Activated T-cell treated with anti-CD3 and anti-CD28 coated beads, Interleukin-2, amount 50 U/mL, for 4 hours (primary cell): ENCODE measurements around the gene GPR162. TPM values are rescaled to one million over a fixed set of nuclear protein-coding genes. Genes with fewer than 3 reads are reported as not detected.

Source experiments
- ATAC-seq, 2 donors: fragments of 200-7000 bp; cut with Tn5 transposase; one replicate each; pipeline ENCODE4 v1.10.0; 2021
- DNase-seq: peaks from one replicate; pipeline ENCODE4 v3.0.0-alpha.2; 2020
- H3K27me3 Mint-ChIP-seq: one replicate; pipeline ENCODE4 v1.8.0; 2021; ENCODE audit warnings: low read depth, mixed read lengths
- H3K36me3 Mint-ChIP-seq: one replicate; pipeline ENCODE4 v1.8.0; 2022; ENCODE audit warnings: mixed read lengths; ENCODE audit not compliant: insufficient read depth
- H3K4me1 Mint-ChIP-seq: one replicate; pipeline ENCODE4 v1.8.0; 2021; ENCODE audit warnings: low read depth, mixed read lengths
- H3K4me3 Mint-ChIP-seq: one replicate; pipeline ENCODE4 v1.8.0; 2021; ENCODE audit warnings: mild to moderate bottlenecking, moderate library complexity, mixed read lengths
- H3K9me3 Mint-ChIP-seq: one replicate; pipeline ENCODE4 v1.8.0; 2021; ENCODE audit warnings: mixed read lengths
- total RNA-seq, 3 donors: library from RNA; stranded (reverse); gene quantifications; one replicate each; pipeline ENCODE4 v1.2.1, GENCODE V29; 2021

GPR162 gene
- total RNA-seq, 3 donors from 2014 or later = 0.08 to 0.38 TPM; not detected in 1

GRCh38 chr12:6832125-6832524 lies 10.5 kb downstream of the GPR162 start:
- DNase-seq (no peak), ATAC-seq (no peak)
- Mint-ChIP-seq H3K9me3 (no peaks in the 10 kb centered on the region), H3K4me1 (peaks cover 13% of the 10 kb centered on the region), H3K4me3 (no peak overlapping the region), H3K36me3 (no peaks in the 10 kb centered on the region), H3K27me3 (peaks cover 16% of the 10 kb centered on the region)

DNA sequence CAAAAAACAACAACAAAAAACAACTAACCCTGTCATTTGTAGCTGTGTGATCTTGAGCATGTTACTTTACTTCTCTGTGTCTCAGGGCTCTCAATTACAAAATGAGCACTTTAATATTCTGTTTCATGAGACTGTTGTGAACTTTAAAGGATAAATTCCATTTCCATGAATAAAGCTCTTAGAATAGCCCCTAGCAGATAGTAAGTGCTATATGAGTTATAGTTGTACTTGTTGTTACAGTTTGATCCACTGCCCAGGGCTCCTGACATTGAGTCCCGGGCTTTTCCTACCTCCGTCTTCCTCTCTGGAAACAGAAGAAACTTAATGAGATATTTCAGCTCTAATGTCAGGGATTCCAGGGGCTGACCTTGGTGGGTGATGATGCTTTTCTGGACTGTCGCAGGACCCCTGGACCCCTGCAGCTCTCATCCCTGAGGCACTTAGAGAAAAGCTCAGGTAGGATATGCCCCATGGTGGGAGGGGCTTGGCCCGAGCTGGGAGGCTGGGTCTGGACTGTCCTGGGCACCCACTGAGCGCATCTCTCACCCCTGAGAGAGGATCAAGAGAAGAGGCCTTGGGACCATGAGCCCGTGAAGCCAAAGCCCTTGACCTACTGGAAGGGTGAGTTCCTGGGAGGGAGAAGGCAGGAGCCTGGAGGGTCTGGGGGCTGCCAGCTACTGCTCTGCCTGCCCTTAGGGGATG lies 11.7 kb downstream of the GPR162 start:
- Mint-ChIP-seq H3K4me1 (peaks cover 5% of the 10 kb centered on the region), H3K27me3 (peaks cover 10% of the 10 kb centered on the region), H3K36me3 (no peaks in the 10 kb centered on the region), H3K9me3 (no peaks in the 10 kb centered on the region), H3K4me3 (no peak overlapping the region)
- ATAC-seq (no peak), DNase-seq (no peak)

- no peak for DNase-seq
- ATAC-seq = no peak
- peaks cover 5% of the 10 kb centered on the region for H3K4me1 Mint-ChIP-seq
- H3K4me3 Mint-ChIP-seq = no peak overlapping the region
- H3K36me3 Mint-ChIP-seq = no peaks in the 10 kb centered on the region
- no peaks in the 10 kb centered on the region for H3K9me3 Mint-ChIP-seq
- H3K27me3 Mint-ChIP-seq = peaks cover 5% of the 10 kb centered on the region
Observed at GRCh38 chr12:6834254-6834653, 12.6 kb downstream of the GPR162 start.

- Mint-ChIP-seq H3K27me3 (peaks cover 3% of the 10 kb centered on the region), H3K4me1 (peaks cover 2% of the 10 kb centered on the region), H3K4me3 (no peak overlapping the region), H3K9me3 (no peaks in the 10 kb centered on the region), H3K36me3 (no peaks in the 10 kb centered on the region)
- ATAC-seq (no peak), DNase-seq (no peak)
Observed at GRCh38 chr12:6834873-6835272, 13.3 kb downstream of the GPR162 start.

GRCh38 chr12:6836851-6837250 lies 15.2 kb downstream of the GPR162 start:
- Mint-ChIP-seq H3K9me3 (no peaks in the 10 kb centered on the region), H3K36me3 (no peaks in the 10 kb centered on the region), H3K4me3 (no peak overlapping the region), H3K4me1 (peaks cover 2% of the 10 kb centered on the region), H3K27me3 (no peaks in the 10 kb centered on the region)
- no peak for ATAC-seq
- DNase-seq = no peak

DNA sequence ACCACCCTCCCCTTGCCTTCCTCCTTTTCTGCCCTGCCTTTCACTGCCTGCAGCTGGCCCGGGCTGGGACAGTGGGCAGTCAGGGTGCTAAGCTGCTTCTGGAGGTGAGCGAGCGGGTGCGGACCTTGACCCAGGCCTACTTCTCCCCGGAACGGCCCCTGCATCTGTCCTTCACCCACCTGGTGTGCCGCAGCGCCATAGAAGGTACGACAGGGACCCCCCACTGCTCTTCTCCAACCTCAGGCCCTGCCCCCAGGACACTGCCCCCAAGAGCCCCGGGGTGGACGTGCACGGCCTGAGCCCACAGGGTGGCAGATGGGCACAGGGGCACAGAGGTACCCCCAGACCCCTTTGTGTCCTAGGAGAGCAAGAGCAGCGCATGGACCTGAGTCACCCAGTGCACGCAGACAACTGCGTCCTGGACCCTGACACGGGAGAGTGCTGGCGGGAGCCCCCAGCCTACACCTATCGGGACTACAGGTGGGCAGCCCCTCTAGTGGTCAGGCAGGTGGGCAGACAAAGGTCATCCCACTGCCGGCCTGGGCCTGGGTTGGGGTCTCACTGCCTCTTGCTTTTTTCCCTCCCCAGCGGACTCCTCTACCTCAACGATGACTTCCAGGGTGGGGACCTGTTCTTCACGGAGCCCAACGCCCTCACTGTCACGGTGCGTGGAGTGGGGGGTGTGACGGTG lies 15.9 kb downstream of the GPR162 start:
- H3K36me3 Mint-ChIP-seq = no peaks in the 10 kb centered on the region
- DNase-seq = no peak
- H3K9me3 Mint-ChIP-seq = no peaks in the 10 kb centered on the region
- no peak for ATAC-seq
- H3K4me3 Mint-ChIP-seq = no peak overlapping the region
- peaks cover 2% of the 10 kb centered on the region for H3K4me1 Mint-ChIP-seq
- H3K27me3 Mint-ChIP-seq = no peaks in the 10 kb centered on the region

DNA sequence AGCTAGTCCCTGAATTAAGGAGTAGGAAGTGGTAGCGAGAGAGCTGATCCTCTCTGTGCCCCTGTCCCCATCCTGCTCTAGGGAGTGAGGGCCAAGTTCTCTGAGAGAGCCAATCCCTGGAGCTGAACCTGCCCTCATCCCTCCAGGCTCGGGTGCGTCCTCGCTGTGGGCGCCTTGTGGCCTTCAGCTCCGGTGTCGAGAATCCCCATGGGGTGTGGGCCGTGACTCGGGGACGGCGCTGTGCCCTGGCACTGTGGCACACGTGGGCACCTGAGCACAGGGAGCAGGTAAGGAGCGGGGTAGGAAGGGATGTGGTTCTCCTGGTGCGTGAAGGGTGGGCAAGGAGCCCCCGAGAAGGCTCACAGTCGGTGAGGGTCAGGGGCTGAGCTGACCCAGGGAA lies 17.2 kb downstream of the GPR162 start:
- H3K36me3 Mint-ChIP-seq = no peaks in the 10 kb centered on the region
- DNase-seq = no peak
- no peaks in the 10 kb centered on the region for H3K27me3 Mint-ChIP-seq
- no peaks in the 10 kb centered on the region for H3K9me3 Mint-ChIP-seq
- H3K4me3 Mint-ChIP-seq = no peak overlapping the region
- ATAC-seq = no peak
- H3K4me1 Mint-ChIP-seq = peaks cover 2% of the 10 kb centered on the region

GRCh38 chr12:6839482-6840201 lies 18.0 kb downstream of the GPR162 start:
- H3K36me3 Mint-ChIP-seq = no peaks in the 10 kb centered on the region
- DNase-seq (no peak), ATAC-seq (no peak)
- H3K4me3 Mint-ChIP-seq = no peak overlapping the region
- no peaks in the 10 kb centered on the region for H3K27me3 Mint-ChIP-seq
- no peaks in the 10 kb centered on the region for H3K9me3 Mint-ChIP-seq
- no peaks in the 10 kb centered on the region for H3K4me1 Mint-ChIP-seq

DNA sequence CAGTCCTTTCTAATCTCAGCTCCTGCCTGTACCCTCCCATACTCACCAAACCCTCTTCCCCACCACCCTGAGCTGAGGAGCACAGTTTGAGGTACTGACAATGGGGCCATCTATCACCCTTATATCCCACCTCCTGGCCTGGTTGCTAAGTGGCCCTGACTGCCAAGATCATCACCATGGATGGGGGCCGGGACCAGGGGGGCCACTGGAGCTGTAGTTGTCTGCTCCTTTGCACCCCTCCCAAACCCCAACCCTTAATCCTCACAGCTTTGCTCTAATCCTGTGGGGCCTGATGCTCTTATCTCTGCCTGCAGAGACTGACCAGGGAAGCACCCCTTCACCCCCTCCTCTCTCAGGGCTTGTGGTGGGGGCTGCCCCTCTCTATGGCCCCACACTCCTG lies 18.7 kb downstream of the GPR162 start:
- H3K36me3 Mint-ChIP-seq = no peaks in the 10 kb centered on the region
- DNase-seq = no peak

GRCh38 chr12:6840761-6841515 lies 19.3 kb downstream of the GPR162 start, which contains the start of gene GNB3:
Gene GNB3, plus strand, starts transcription at chr12:6840925. Its CDS starts 363 bp downstream, at chr12:6841288.
- DNase-seq (no peak), ATAC-seq (no peak)
- no peak within 1 kb of the TSS for H3K4me3 Mint-ChIP-seq
- no peaks in the 10 kb centered on the region for H3K9me3 Mint-ChIP-seq
- H3K36me3 Mint-ChIP-seq = no peaks in the 10 kb centered on the region
- H3K27me3 Mint-ChIP-seq = no peaks in the 10 kb centered on the region
- no peaks in the 10 kb centered on the region for H3K4me1 Mint-ChIP-seq

More for the DNA sequence above, 18.7 kb downstream of the GPR162 start:
- H3K4me1 Mint-ChIP-seq = no peaks in the 10 kb centered on the region
- no peak overlapping the region for H3K4me3 Mint-ChIP-seq
- no peaks in the 10 kb centered on the region for H3K27me3 Mint-ChIP-seq
- no peak for ATAC-seq
- no peaks in the 10 kb centered on the region for H3K9me3 Mint-ChIP-seq

- peaks cover 3% of the 10 kb centered on the region for H3K36me3 Mint-ChIP-seq
- ATAC-seq = no peak
- no peaks in the 10 kb centered on the region for H3K4me1 Mint-ChIP-seq
- DNase-seq = no peak
- no peaks in the 10 kb centered on the region for H3K27me3 Mint-ChIP-seq
- no peak overlapping the region for H3K4me3 Mint-ChIP-seq
- H3K9me3 Mint-ChIP-seq = no peaks in the 10 kb centered on the region
Observed at GRCh38 chr12:6842075-6842474, 20.5 kb downstream of the GPR162 start.

- no peaks in the 10 kb centered on the region for H3K4me1 Mint-ChIP-seq
- H3K4me3 Mint-ChIP-seq = no peak overlapping the region
- no peak for DNase-seq
- H3K27me3 Mint-ChIP-seq = no peaks in the 10 kb centered on the region
- peaks cover 3% of the 10 kb centered on the region for H3K36me3 Mint-ChIP-seq
- no peaks in the 10 kb centered on the region for H3K9me3 Mint-ChIP-seq
- ATAC-seq = no peak
Observed at GRCh38 chr12:6843118-6843902, 21.7 kb downstream of the GPR162 start.

DNA sequence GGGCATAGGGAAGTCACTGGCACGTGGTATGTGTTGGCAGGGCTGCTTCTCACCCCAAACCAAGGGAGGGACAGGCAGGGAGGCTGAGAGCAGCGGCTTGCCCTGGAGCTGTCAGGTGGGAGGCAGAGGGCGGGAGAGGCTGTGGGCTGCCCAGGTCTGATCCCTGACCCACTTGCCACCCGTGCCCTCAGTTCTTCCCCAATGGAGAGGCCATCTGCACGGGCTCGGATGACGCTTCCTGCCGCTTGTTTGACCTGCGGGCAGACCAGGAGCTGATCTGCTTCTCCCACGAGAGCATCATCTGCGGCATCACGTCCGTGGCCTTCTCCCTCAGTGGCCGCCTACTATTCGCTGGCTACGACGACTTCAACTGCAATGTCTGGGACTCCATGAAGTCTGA lies 23.8 kb downstream of the GPR162 start:
- Mint-ChIP-seq H3K4me1 (peaks cover 4% of the 10 kb centered on the region), H3K9me3 (no peaks in the 10 kb centered on the region), H3K27me3 (no peaks in the 10 kb centered on the region), H3K36me3 (peaks cover 3% of the 10 kb centered on the region), H3K4me3 (no peak overlapping the region)
- ATAC-seq (no peak), DNase-seq (no peak)
